HepG2 (cell line): ENCODE results near the gene TBXAS1. TPM values are rescaled to one million over a fixed set of nuclear protein-coding genes. Genes with fewer than 3 reads are reported as not detected.

Experiments
- ELK4 ChIP-seq: sonication (generic); formaldehyde crosslinking; IDR thresholded peaks from 2 replicates; pipeline ENCODE4 v1.9.0; 2021; ENCODE audit warnings: missing genetic modification reagents, borderline replicate concordance
- JUNB ChIP-seq: sonication (generic); formaldehyde crosslinking; IDR thresholded peaks from 2 replicates; pipeline ENCODE4 v1.8.0; 2022; ENCODE audit warnings: missing genetic modification reagents, mild to moderate bottlenecking, borderline replicate concordance
- PAWR ChIP-seq: sonication (generic); formaldehyde crosslinking; IDR thresholded peaks from 2 replicates; pipeline ENCODE4 v1.4.0; 2020; ENCODE audit warnings: missing genetic modification reagents, mild to moderate bottlenecking, borderline replicate concordance
- RBFOX2 ChIP-seq: fragments of 200-400 bp; formaldehyde crosslinking; IDR thresholded peaks from 2 replicates; pipeline ENCODE4 v1.6.1; 2017; ENCODE audit warnings: low read depth, mild to moderate bottlenecking, low read length
- ZFP36L1 ChIP-seq: sonication (generic); formaldehyde crosslinking; IDR thresholded peaks from 2 replicates; pipeline ENCODE4 v1.8.0; 2022; ENCODE audit warnings: mild to moderate bottlenecking, missing genetic modification reagents, moderate library complexity
- ZMYM2 ChIP-seq: sonication (generic); formaldehyde crosslinking; IDR thresholded peaks from 2 replicates; pipeline ENCODE4 v1.8.0; 2022; ENCODE audit warnings: mild to moderate bottlenecking, missing genetic modification reagents
- ZNF740 ChIP-seq: sonication (generic); formaldehyde crosslinking; IDR thresholded peaks from 2 replicates; pipeline ENCODE4 v1.4.0; 2020; ENCODE audit warnings: missing genetic modification reagents
- ZNF780A ChIP-seq: sonication (generic); formaldehyde crosslinking; IDR thresholded peaks from 2 replicates; pipeline ENCODE4 v1.8.0; 2022; ENCODE audit warnings: mild to moderate bottlenecking, missing genetic modification reagents, moderate library complexity
- polyA plus RNA-seq, 8 experiments: library from polyadenylated mRNA; depleted of rRNA in 3 of 8; stranded (reverse) in 7 of 8; unstranded in 1 of 8; fragments of >200 nt; fragmentation: Illumina TruSeq in 4 of 8; extraction: Trizol in 4 of 8; gene quantifications; 2 replicates each; pipeline versions ENCODE4 v1.2.1 to v1.2.3, GENCODE V29; 2011 to 2016; ENCODE audit warnings: low read depth in 4 of 8, missing spikeins in 1 of 8, mixed read lengths in 1 of 8; ENCODE audit not compliant: insufficient read depth in 1 of 8
- total RNA-seq, 5 experiments: library from RNA; depleted of rRNA; stranded (reverse); fragments of >200 nt; fragmentation: Illumina TruSeq; extraction: Trizol; gene quantifications; 2 replicates each; pipeline ENCODE4 v1.2.3, GENCODE V29; 2016; ENCODE audit warnings: low read depth in 1 of 5
- TF ChIP-seq, protein P1 (sequence below): sonication (generic); formaldehyde crosslinking; IDR thresholded peaks from one replicate; pipeline ENCODE4 v1.5.1; 2020; ENCODE audit warnings: mild to moderate bottlenecking, missing genetic modification reagents; ENCODE audit errors: not compliant biosample characterization
- TF ChIP-seq, protein P2 (sequence below): sonication (generic); formaldehyde crosslinking; IDR thresholded peaks from 2 replicates; pipeline ENCODE4 v1.8.0; 2022; ENCODE audit warnings: mild to moderate bottlenecking, missing genetic modification reagents
- TF ChIP-seq, protein P3 (sequence below): sonication (generic); formaldehyde crosslinking; IDR thresholded peaks from 2 replicates; pipeline ENCODE4 v1.5.0; 2020; ENCODE audit warnings: mild to moderate bottlenecking, missing genetic modification reagents
- TF ChIP-seq, protein P4 (sequence below): sonication (generic); formaldehyde crosslinking; IDR thresholded peaks from 2 replicates; pipeline ENCODE4 v1.8.1; 2022; ENCODE audit warnings: low read depth, mild to moderate bottlenecking, missing genetic modification reagents

The TBXAS1 gene
- total and polyA plus RNA-seq, 2 of the 13 experiments (the other 11 are each of a cell fraction or from before 2014, with no cell fraction given): 4.0 to 4.9 TPM

DNA sequence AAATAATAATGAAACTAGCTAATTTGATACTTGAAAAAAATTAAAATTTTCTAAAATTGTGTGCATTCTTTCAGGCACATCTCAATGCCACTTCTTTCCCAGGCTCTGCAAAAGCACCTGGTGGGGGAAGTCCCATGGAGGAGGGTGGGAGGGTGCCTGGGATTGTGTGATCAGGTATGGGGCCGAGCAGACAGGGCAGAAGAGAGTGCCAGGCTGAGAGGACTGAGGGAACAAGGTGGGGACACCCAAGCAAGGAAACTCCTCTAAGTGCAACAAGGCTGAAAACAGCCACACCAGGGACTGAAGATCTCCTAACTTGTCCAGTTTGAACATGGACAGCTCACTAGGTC, 219.9 kb downstream of the TBXAS1 start (continued):
- TF ChIP-seq, protein P1, sequence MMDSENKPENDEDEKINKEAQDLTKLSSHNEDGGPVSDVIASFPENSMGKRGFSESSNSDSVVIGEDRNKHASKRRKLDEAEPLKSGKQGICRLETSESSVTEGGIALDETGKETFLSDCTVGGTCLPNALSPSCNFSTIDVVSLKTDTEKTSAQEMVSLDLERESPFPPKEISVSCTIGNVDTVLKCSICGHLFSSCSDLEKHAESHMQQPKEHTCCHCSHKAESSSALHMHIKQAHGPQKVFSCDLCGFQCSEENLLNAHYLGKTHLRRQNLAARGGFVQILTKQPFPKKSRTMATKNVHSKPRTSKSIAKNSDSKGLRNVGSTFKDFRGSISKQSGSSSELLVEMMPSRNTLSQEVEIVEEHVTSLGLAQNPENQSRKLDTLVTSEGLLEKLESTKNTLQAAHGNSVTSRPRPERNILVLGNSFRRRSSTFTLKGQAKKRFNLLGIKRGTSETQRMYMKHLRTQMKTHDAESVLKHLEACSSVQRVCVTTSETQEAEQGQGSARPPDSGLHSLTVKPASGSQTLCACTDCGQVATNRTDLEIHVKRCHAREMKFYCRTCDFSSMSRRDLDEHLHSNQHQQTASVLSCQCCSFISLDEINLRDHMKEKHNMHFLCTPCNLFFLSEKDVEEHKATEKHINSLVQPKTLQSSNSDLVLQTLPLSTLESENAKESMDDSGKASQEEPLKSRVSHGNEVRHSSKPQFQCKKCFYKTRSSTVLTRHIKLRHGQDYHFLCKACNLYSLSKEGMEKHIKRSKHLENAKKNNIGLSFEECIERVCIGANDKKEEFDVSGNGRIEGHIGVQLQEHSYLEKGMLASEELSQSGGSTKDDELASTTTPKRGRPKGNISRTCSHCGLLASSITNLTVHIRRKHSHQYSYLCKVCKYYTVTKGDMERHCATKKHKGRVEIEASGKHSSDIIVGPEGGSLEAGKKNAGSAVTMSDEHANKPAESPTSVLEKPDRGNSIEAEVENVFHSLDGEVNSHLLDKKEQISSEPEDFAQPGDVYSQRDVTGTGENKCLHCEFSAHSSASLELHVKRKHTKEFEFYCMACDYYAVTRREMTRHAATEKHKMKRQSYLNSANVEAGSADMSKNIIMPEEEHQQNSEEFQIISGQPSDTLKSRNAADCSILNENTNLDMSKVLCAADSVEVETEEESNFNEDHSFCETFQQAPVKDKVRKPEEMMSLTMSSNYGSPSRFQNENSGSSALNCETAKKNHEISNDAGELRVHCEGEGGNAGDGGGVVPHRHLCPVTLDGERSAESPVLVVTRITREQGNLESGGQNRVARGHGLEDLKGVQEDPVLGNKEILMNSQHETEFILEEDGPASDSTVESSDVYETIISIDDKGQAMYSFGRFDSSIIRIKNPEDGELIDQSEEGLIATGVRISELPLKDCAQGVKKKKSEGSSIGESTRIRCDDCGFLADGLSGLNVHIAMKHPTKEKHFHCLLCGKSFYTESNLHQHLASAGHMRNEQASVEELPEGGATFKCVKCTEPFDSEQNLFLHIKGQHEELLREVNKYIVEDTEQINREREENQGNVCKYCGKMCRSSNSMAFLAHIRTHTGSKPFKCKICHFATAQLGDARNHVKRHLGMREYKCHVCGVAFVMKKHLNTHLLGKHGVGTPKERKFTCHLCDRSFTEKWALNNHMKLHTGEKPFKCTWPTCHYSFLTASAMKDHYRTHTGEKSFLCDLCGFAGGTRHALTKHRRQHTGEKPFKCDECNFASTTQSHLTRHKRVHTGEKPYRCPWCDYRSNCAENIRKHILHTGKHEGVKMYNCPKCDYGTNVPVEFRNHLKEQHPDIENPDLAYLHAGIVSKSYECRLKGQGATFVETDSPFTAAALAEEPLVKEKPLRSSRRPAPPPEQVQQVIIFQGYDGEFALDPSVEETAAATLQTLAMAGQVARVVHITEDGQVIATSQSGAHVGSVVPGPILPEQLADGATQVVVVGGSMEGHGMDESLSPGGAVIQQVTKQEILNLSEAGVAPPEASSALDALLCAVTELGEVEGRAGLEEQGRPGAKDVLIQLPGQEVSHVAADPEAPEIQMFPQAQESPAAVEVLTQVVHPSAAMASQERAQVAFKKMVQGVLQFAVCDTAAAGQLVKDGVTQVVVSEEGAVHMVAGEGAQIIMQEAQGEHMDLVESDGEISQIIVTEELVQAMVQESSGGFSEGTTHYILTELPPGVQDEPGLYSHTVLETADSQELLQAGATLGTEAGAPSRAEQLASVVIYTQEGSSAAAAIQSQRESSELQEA (CRISPR knock-in tag): no peak
- TF ChIP-seq ZNF740 (CRISPR knock-in tag) (no peak), PAWR (no peak), ZFP36L1 (CRISPR knock-in tag) (no peak; the same call in 1 of the 2 replicates), ZMYM2 (CRISPR knock-in tag) (no peak), ELK4 (CRISPR knock-in tag) (no peak), ZNF780A (CRISPR knock-in tag) (0 out of 2 replicates have a peak, but pooled peaks have one; percentile 47), RBFOX2 (0 out of 2 replicates have a peak, but pooled peaks have one; percentile 18), JUNB (no peak)
- TF ChIP-seq, protein P2, sequence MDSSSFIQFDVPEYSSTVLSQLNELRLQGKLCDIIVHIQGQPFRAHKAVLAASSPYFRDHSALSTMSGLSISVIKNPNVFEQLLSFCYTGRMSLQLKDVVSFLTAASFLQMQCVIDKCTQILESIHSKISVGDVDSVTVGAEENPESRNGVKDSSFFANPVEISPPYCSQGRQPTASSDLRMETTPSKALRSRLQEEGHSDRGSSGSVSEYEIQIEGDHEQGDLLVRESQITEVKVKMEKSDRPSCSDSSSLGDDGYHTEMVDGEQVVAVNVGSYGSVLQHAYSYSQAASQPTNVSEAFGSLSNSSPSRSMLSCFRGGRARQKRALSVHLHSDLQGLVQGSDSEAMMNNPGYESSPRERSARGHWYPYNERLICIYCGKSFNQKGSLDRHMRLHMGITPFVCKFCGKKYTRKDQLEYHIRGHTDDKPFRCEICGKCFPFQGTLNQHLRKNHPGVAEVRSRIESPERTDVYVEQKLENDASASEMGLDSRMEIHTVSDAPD (CRISPR knock-in tag): no peak
- TF ChIP-seq, protein P3, sequence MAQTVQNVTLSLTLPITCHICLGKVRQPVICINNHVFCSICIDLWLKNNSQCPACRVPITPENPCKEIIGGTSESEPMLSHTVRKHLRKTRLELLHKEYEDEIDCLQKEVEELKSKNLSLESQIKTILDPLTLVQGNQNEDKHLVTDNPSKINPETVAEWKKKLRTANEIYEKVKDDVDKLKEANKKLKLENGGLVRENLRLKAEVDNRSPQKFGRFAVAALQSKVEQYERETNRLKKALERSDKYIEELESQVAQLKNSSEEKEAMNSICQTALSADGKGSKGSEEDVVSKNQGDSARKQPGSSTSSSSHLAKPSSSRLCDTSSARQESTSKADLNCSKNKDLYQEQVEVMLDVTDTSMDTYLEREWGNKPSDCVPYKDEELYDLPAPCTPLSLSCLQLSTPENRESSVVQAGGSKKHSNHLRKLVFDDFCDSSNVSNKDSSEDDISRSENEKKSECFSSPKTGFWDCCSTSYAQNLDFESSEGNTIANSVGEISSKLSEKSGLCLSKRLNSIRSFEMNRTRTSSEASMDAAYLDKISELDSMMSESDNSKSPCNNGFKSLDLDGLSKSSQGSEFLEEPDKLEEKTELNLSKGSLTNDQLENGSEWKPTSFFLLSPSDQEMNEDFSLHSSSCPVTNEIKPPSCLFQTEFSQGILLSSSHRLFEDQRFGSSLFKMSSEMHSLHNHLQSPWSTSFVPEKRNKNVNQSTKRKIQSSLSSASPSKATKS: 0 out of 2 replicates have a peak, but pooled peaks have one; percentile 11
- TF ChIP-seq, protein P4, sequence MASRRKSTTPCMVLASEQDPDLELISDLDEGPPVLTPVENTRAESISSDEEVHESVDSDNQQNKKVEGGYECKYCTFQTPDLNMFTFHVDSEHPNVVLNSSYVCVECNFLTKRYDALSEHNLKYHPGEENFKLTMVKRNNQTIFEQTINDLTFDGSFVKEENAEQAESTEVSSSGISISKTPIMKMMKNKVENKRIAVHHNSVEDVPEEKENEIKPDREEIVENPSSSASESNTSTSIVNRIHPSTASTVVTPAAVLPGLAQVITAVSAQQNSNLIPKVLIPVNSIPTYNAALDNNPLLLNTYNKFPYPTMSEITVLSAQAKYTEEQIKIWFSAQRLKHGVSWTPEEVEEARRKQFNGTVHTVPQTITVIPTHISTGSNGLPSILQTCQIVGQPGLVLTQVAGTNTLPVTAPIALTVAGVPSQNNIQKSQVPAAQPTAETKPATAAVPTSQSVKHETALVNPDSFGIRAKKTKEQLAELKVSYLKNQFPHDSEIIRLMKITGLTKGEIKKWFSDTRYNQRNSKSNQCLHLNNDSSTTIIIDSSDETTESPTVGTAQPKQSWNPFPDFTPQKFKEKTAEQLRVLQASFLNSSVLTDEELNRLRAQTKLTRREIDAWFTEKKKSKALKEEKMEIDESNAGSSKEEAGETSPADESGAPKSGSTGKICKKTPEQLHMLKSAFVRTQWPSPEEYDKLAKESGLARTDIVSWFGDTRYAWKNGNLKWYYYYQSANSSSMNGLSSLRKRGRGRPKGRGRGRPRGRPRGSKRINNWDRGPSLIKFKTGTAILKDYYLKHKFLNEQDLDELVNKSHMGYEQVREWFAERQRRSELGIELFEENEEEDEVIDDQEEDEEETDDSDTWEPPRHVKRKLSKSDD (CRISPR knock-in tag): no peak
